H9 (cell line): ENCODE measurements around the gene EIF3K. TPM values are rescaled to one million over a fixed set of nuclear protein-coding genes. Genes with fewer than 3 reads are reported as not detected.

Experiments
- DNase-seq: peaks from one replicate; pipeline ENCODE4 v3.0.0-alpha.2; 2017
- H2AFZ ChIP-seq: one replicate; pipeline ENCODE4 v1.6.1; 2013; ENCODE audit warnings: mild to moderate bottlenecking, low read length, control low read depth, moderate library complexity
- H2AK5ac ChIP-seq: 2 replicates; pipeline ENCODE4 v1.6.1; 2013; ENCODE audit warnings: low read length, control low read depth, mixed read lengths; ENCODE audit not compliant: insufficient read length
- H2BK120ac ChIP-seq: one replicate; pipeline ENCODE4 v1.6.1; 2013; ENCODE audit warnings: low read depth, mild to moderate bottlenecking, low read length, control low read depth, inconsistent platforms; ENCODE audit not compliant: poor library complexity, severe bottlenecking
- H2BK12ac ChIP-seq: 2 replicates; pipeline ENCODE4 v1.6.1; 2013; ENCODE audit warnings: low read length, control low read depth, mixed read lengths, low read depth; ENCODE audit not compliant: insufficient read length
- H2BK15ac ChIP-seq: 2 replicates; pipeline ENCODE4 v1.6.1; 2013; ENCODE audit warnings: low read depth, low read length, control low read depth
- H2BK20ac ChIP-seq: one replicate; pipeline ENCODE4 v1.6.1; 2013; ENCODE audit warnings: low read depth, mild to moderate bottlenecking, low read length, control low read depth, inconsistent platforms; ENCODE audit not compliant: poor library complexity, severe bottlenecking
- H2BK5ac ChIP-seq: 2 replicates; pipeline ENCODE4 v1.6.1; 2013; ENCODE audit warnings: low read length, control low read depth, mixed read lengths; ENCODE audit not compliant: insufficient read length
- H3K14ac ChIP-seq: 2 replicates; pipeline ENCODE4 v1.6.1; 2013; ENCODE audit warnings: low read length, control low read depth; ENCODE audit not compliant: insufficient read depth
- H3K18ac ChIP-seq: 2 replicates; pipeline ENCODE4 v1.6.1; 2013; ENCODE audit warnings: low read depth, mild to moderate bottlenecking, mixed read lengths, low read length, control low read depth; ENCODE audit not compliant: insufficient read length
- H3K23ac ChIP-seq: 2 replicates; pipeline ENCODE4 v1.6.1; 2013; ENCODE audit warnings: low read length, control low read depth, mixed read lengths, low read depth; ENCODE audit not compliant: insufficient read length
- H3K23me2 ChIP-seq: 2 replicates; pipeline ENCODE4 v1.6.1; 2013; ENCODE audit warnings: low read depth, mild to moderate bottlenecking, mixed read lengths, low read length, control low read depth; ENCODE audit not compliant: insufficient read length, poor library complexity, severe bottlenecking
- H3K27ac ChIP-seq: 2 replicates; pipeline ENCODE4 v1.5.1; 2013; ENCODE audit warnings: low read length, control low read depth, mixed read lengths, low read depth; ENCODE audit not compliant: insufficient read length
- H3K27me3 ChIP-seq: 2 replicates; pipeline ENCODE4 v1.6.1; 2013; ENCODE audit warnings: low read length, control low read depth, inconsistent platforms; ENCODE audit not compliant: insufficient read depth
- H3K4ac ChIP-seq: 2 replicates; pipeline ENCODE4 v1.6.1; 2013; ENCODE audit warnings: low read depth, mild to moderate bottlenecking, control low read depth, inconsistent platforms, low read length, moderate library complexity
- H3K4me1 ChIP-seq: 2 replicates; pipeline ENCODE4 v1.6.1; 2013; ENCODE audit warnings: low read length, control low read depth, inconsistent platforms; ENCODE audit not compliant: insufficient read depth
- H3K4me2 ChIP-seq: 2 replicates; pipeline ENCODE4 v1.6.1; 2013; ENCODE audit warnings: low read length, control low read depth, mixed read lengths; ENCODE audit not compliant: insufficient read length, insufficient read depth
- H3K56ac ChIP-seq: 2 replicates; pipeline ENCODE4 v1.6.1; 2013; ENCODE audit warnings: low read depth, mild to moderate bottlenecking, mixed read lengths, low read length, control low read depth; ENCODE audit not compliant: insufficient read length
- H3K79me1 ChIP-seq: 2 replicates; pipeline ENCODE4 v1.6.1; 2013; ENCODE audit warnings: low read depth, mild to moderate bottlenecking, moderate library complexity, low read length, control low read depth, inconsistent platforms; ENCODE audit not compliant: insufficient read depth, poor library complexity, severe bottlenecking
- H3K79me2 ChIP-seq: 2 replicates; pipeline ENCODE4 v1.6.1; 2013; ENCODE audit warnings: low read length, control low read depth, inconsistent platforms; ENCODE audit not compliant: insufficient read depth
- H3K9ac ChIP-seq: 2 replicates; pipeline ENCODE4 v1.6.1; 2013; ENCODE audit warnings: low read length, control low read depth, mixed read lengths; ENCODE audit not compliant: insufficient read length; ENCODE audit errors: extremely low read depth
- H3K9me3 ChIP-seq: one replicate; pipeline ENCODE4 v1.6.1; 2013; ENCODE audit warnings: low read depth, low read length, inconsistent platforms; ENCODE audit not compliant: control insufficient read depth
- H3T11ph ChIP-seq: one replicate; pipeline ENCODE4 v1.6.1; 2013; ENCODE audit warnings: mild to moderate bottlenecking, low read length, control low read depth, inconsistent platforms
- H4K20me1 ChIP-seq: one replicate; pipeline ENCODE4 v1.6.1; 2013; ENCODE audit not compliant: control insufficient read depth, insufficient read length, insufficient read depth
- H4K5ac ChIP-seq: 2 replicates; pipeline ENCODE4 v1.6.1; 2013; ENCODE audit warnings: low read depth, mild to moderate bottlenecking, mixed read lengths, low read length, control low read depth; ENCODE audit not compliant: insufficient read length
- H4K8ac ChIP-seq: replicated peaks from 2 replicates; pipeline ENCODE4 v1.6.1; 2013; ENCODE audit warnings: low read length, control low read depth, mixed read lengths, low read depth; ENCODE audit not compliant: insufficient read length
- H4K91ac ChIP-seq: 2 replicates; pipeline ENCODE4 v1.6.1; 2013; ENCODE audit warnings: low read depth, mild to moderate bottlenecking, moderate library complexity, mixed read lengths, low read length, control low read depth; ENCODE audit not compliant: insufficient read length
- H3K27ac Mint-ChIP-seq, 3 experiments: 2 replicates in 2 of 3; 3 replicates in 1 of 3; pipeline ENCODE4 v1.8.0; 2020 to 2021; ENCODE audit warnings: mixed read lengths in 3 of 3, mild to moderate bottlenecking in 1 of 3, moderate library complexity in 1 of 3
- H3K27me3 Mint-ChIP-seq: 2 replicates; pipeline ENCODE4 v1.8.0; 2021; ENCODE audit warnings: low read depth, mild to moderate bottlenecking, moderate library complexity, mixed read lengths
- H3K36me3 Mint-ChIP-seq, 3 experiments: 2 replicates in 2 of 3; 3 replicates in 1 of 3; pipeline ENCODE4 v1.8.0; 2020 to 2021; ENCODE audit warnings: low read depth in 3 of 3, mixed read lengths in 3 of 3; ENCODE audit not compliant: insufficient read depth in 1 of 3
- H3K4me1 Mint-ChIP-seq, 2 experiments: 2 replicates each; pipeline ENCODE4 v1.8.0; 2020; ENCODE audit warnings: mixed read lengths in 2 of 2
- H3K4me3 Mint-ChIP-seq, 2 experiments: 2 replicates in 1 of 2; 3 replicates in 1 of 2; pipeline ENCODE4 v1.8.0; 2020 to 2021; ENCODE audit warnings: mild to moderate bottlenecking in 2 of 2, mixed read lengths in 2 of 2, moderate library complexity in 1 of 2
- H3K9me3 Mint-ChIP-seq, 2 experiments: 2 replicates in 1 of 2; 3 replicates in 1 of 2; pipeline ENCODE4 v1.8.0; 2020; ENCODE audit warnings: mild to moderate bottlenecking in 2 of 2, mixed read lengths in 2 of 2, moderate library complexity in 1 of 2
- WGBS: extraction: QIAGEN DNeasy Blood & Tissue Kit; methylation state at CpG from one replicate; pipeline ENCODE4 v1.1.7; 2013; ENCODE audit warnings: missing lambda C conversion rate, low lambda C conversion rate, mixed read lengths; ENCODE audit not compliant: insufficient read length; ENCODE audit errors: extremely low coverage; 5-methylcytosine and 5-hydroxymethylcytosine counted together
- total RNA-seq: library from RNA; stranded (reverse); gene quantifications from 2 replicates; pipeline ENCODE4 v1.2.1, GENCODE V29; 2021
- TF ChIP-seq, protein P1 (sequence below): fragments of 200-600 bp; sonication (generic); conservative IDR thresholded peaks from 3 replicates; pipeline ENCODE4 v1.8.0; 2021; ENCODE audit warnings: antibody characterized with exemption, mild to moderate bottlenecking

Gene EIF3K
- total RNA-seq, 1 experiment from 2014 or later, result 345 TPM

- Histone ChIP-seq H4K5ac (no peak overlapping the region), H3T11ph (no peak overlapping the region), H3K23me2 (no peaks in the 10 kb centered on the region), H4K8ac (no peak overlapping the region), H3K56ac (no peak overlapping the region), H3K79me2 (no peaks in the 10 kb centered on the region), H3K9me3 (no peaks in the 10 kb centered on the region), H2BK12ac (no peak overlapping the region), H2BK15ac (no peak overlapping the region), H2BK20ac (no peak overlapping the region), H3K14ac (no peak overlapping the region), H3K27me3 (no peaks in the 10 kb centered on the region), H2BK120ac (no peak overlapping the region), H2BK5ac (no peak overlapping the region), H3K4me1 (no peaks in the 10 kb centered on the region), H3K9ac (no peak overlapping the region), H4K20me1 (no peaks in the 10 kb centered on the region), H3K23ac (no peak overlapping the region), H2AK5ac (no peak overlapping the region), H3K4ac (no peak overlapping the region), H3K27ac (no peak overlapping the region), H3K4me2 (no peak overlapping the region), H2AFZ (no peak overlapping the region), H3K79me1 (no peaks in the 10 kb centered on the region), H3K18ac (no peak overlapping the region), H4K91ac (no peak overlapping the region)
- TF ChIP-seq, protein P1, sequence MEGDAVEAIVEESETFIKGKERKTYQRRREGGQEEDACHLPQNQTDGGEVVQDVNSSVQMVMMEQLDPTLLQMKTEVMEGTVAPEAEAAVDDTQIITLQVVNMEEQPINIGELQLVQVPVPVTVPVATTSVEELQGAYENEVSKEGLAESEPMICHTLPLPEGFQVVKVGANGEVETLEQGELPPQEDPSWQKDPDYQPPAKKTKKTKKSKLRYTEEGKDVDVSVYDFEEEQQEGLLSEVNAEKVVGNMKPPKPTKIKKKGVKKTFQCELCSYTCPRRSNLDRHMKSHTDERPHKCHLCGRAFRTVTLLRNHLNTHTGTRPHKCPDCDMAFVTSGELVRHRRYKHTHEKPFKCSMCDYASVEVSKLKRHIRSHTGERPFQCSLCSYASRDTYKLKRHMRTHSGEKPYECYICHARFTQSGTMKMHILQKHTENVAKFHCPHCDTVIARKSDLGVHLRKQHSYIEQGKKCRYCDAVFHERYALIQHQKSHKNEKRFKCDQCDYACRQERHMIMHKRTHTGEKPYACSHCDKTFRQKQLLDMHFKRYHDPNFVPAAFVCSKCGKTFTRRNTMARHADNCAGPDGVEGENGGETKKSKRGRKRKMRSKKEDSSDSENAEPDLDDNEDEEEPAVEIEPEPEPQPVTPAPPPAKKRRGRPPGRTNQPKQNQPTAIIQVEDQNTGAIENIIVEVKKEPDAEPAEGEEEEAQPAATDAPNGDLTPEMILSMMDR, result no peak
- Mint-ChIP-seq H3K4me3 (no peak overlapping the region), H3K27me3 (no peaks in the 10 kb centered on the region), H3K36me3 (peaks cover 5 to 26% (median 22%) of the 10 kb centered on the region in 3 experiments), H3K4me1 (no peaks in the 10 kb centered on the region), H3K27ac (peak overlapping the region in 1 of 3 experiments; percentile 36; a peak in 2 of 7 replicates), H3K9me3 (no peaks in the 10 kb centered on the region)
- no peak for DNase-seq
- WGBS, result no CpG with 5 or more reads among the region's 2 CpGs
Observed at GRCh38 chr19:38588041-38588440, 30.9 kb upstream of the EIF3K start.
